GOT3 (cell line): ENCODE data around the gene AKIRIN2.

Experiments used
- DNase-seq: peaks from one replicate; lab custom pipeline; 2025; ENCODE audit warnings: mixed read lengths; lab: John Stamatoyannopoulos, UW

Gene AKIRIN2

GRCh38 chr6:87654875-87655454, 47.1 kb downstream of the AKIRIN2 start:
- DNase-seq: no peak

- DNase-seq: no peak
Measured at GRCh38 chr6:87654122-87654521, 47.9 kb downstream of the AKIRIN2 start.

GRCh38 chr6:87653074-87653962, 48.7 kb downstream of the AKIRIN2 start:
- DNase-seq: no peak

GRCh38 chr6:87645080-87645479, 57.0 kb downstream of the AKIRIN2 start:
- DNase-seq: no peak

- DNase-seq: no peak
Measured at GRCh38 chr6:87641065-87641692, 60.9 kb downstream of the AKIRIN2 start.

GRCh38 chr6:87639373-87639772, 62.7 kb downstream of the AKIRIN2 start:
- no peak for DNase-seq

GRCh38 chr6:87637106-87637505, 64.9 kb downstream of the AKIRIN2 start:
- DNase-seq: no peak

GRCh38 chr6:87636315-87636714, 65.7 kb downstream of the AKIRIN2 start:
- no peak for DNase-seq

GRCh38 chr6:87633851-87634250, 68.2 kb downstream of the AKIRIN2 start:
- DNase-seq: no peak

- DNase-seq: no peak
Measured at GRCh38 chr6:87630746-87631145, 71.3 kb downstream of the AKIRIN2 start.

GRCh38 chr6:87628881-87629280, 73.2 kb downstream of the AKIRIN2 start:
- DNase-seq: no peak

- DNase-seq: no peak
Measured at GRCh38 chr6:87628424-87628823, 73.6 kb downstream of the AKIRIN2 start.
